ENCODE measurements around the gene FGFR3. TPM values are rescaled to one million over a fixed set of nuclear protein-coding genes. Genes with fewer than 3 reads are reported as not detected.

Gene FGFR3
- total and polyA plus RNA-seq, 10 of the 15 experiments (the other 5 are each of a cell fraction or from before 2014, with no cell fraction given), result 0.05 to 0.33 (median 0.18) TPM; not detected in 6

- intact Hi-C loops (cut with micrococcal nuclease; ENCODE audit: unreplicated experiment) (no loop called here), in situ Hi-C loops (cut with MboI) (no loop called here)
- ChIA-PET POLR2A (no interaction called here), CTCF (no interaction called here), RAD21 (ENCODE audit: unreplicated experiment) (no interaction called here), SMC1A (ENCODE audit: uncharacterized antibody, unreplicated experiment) (no interaction called here)
- Histone ChIP-seq H2AFZ (ENCODE audit: control insufficient read depth, low read depth, low read length) (no peak overlapping the region), H4K20me1 (ENCODE audit: control insufficient read depth, insufficient read depth) (no peaks in the 10 kb centered on the region), H3K4me3 (no peak overlapping the region), H3K27ac (ENCODE audit: control insufficient read depth, insufficient read depth) (no peak overlapping the region), H3K9ac (ENCODE audit: control insufficient read depth, insufficient read depth, low read length) (no peak overlapping the region), H3K27me3 (replicated peaks in 1 of 2; ENCODE audit: control insufficient read depth in 2 of 2, insufficient read depth in 2 of 2, low read length in 1 of 2) (no peaks in the 10 kb centered on the region; a peak in 1 of 4 replicates), H3K4me2 (ENCODE audit: control insufficient read depth, insufficient read depth) (no peak overlapping the region), H3K36me3 (ENCODE audit: control insufficient read depth in 2 of 2, insufficient read depth in 2 of 2, low read length in 1 of 2) (no peaks in the 10 kb centered on the region), H3K4me1 (ENCODE audit: control insufficient read depth, insufficient read depth, low read length) (no peaks in the 10 kb centered on the region), H3K79me2 (ENCODE audit: control insufficient read depth, insufficient read depth, low read length) (no peaks in the 10 kb centered on the region), H3K9me3 (replicated peaks; ENCODE audit: control insufficient read depth, insufficient read depth, low read length) (no peaks in the 10 kb centered on the region)
- BruUV-seq (replicated peaks), result no TSS peak
- ATAC-seq (no peak), DNase-seq (ENCODE audit: low read depth, low spot score) (no peak), FAIRE-seq (no peak)
- 17% methylated on average over 14 of the region's 20 CpGs for WGBS (ENCODE audit: insufficient coverage, insufficient replicate concordance, low lambda C conversion rate, missing lambda C conversion rate)
- TF ChIP-seq SUZ12 (IDR thresholded peaks at IDR 0.05; ENCODE audit: unreplicated experiment) (no peak), EGR1 (IDR thresholded peaks at IDR 0.05; ENCODE audit: borderline replicate concordance in 1 of 2, low read depth in 2 of 2, low read length in 2 of 2) (no peak), KAT2A (conservative IDR thresholded peaks at IDR 0.05; ENCODE audit: control insufficient read depth, low read depth, low read length) (no peak), ZNF217 (IDR thresholded peaks at IDR 0.05) (no peak), RB1 (IDR thresholded peaks at IDR 0.05; ENCODE audit: borderline replicate concordance) (no peak), SIN3A (IDR thresholded peaks at IDR 0.05; ENCODE audit: low read depth, low read length) (no peak), YY1 (IDR thresholded peaks at IDR 0.05; ENCODE audit: low read depth, low read length) (no peak), STAT1 (conservative IDR thresholded peaks at IDR 0.05) (no peak), ATF7 (IDR thresholded peaks at IDR 0.05; ENCODE audit: low read depth) (no peak), KDM1A (IDR thresholded peaks at IDR 0.05; ENCODE audit: borderline replicate concordance) (no peak), ZNF24 (IDR thresholded peaks at IDR 0.05) (no peak)
- TF ChIP-seq, protein P1, sequence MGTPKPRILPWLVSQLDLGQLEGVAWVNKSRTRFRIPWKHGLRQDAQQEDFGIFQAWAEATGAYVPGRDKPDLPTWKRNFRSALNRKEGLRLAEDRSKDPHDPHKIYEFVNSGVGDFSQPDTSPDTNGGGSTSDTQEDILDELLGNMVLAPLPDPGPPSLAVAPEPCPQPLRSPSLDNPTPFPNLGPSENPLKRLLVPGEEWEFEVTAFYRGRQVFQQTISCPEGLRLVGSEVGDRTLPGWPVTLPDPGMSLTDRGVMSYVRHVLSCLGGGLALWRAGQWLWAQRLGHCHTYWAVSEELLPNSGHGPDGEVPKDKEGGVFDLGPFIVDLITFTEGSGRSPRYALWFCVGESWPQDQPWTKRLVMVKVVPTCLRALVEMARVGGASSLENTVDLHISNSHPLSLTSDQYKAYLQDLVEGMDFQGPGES (IDR thresholded peaks at IDR 0.05), result no peak
- TF ChIP-seq, protein P2, sequence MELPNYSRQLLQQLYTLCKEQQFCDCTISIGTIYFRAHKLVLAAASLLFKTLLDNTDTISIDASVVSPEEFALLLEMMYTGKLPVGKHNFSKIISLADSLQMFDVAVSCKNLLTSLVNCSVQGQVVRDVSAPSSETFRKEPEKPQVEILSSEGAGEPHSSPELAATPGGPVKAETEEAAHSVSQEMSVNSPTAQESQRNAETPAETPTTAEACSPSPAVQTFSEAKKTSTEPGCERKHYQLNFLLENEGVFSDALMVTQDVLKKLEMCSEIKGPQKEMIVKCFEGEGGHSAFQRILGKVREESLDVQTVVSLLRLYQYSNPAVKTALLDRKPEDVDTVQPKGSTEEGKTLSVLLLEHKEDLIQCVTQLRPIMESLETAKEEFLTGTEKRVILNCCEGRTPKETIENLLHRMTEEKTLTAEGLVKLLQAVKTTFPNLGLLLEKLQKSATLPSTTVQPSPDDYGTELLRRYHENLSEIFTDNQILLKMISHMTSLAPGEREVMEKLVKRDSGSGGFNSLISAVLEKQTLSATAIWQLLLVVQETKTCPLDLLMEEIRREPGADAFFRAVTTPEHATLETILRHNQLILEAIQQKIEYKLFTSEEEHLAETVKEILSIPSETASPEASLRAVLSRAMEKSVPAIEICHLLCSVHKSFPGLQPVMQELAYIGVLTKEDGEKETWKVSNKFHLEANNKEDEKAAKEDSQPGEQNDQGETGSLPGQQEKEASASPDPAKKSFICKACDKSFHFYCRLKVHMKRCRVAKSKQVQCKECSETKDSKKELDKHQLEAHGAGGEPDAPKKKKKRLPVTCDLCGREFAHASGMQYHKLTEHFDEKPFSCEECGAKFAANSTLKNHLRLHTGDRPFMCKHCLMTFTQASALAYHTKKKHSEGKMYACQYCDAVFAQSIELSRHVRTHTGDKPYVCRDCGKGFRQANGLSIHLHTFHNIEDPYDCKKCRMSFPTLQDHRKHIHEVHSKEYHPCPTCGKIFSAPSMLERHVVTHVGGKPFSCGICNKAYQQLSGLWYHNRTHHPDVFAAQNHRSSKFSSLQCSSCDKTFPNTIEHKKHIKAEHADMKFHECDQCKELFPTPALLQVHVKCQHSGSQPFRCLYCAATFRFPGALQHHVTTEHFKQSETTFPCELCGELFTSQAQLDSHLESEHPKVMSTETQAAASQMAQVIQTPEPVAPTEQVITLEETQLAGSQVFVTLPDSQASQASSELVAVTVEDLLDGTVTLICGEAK (IDR thresholded peaks at IDR 0.05; ENCODE audit: borderline replicate concordance), result no peak
- TF ChIP-seq, protein P3, sequence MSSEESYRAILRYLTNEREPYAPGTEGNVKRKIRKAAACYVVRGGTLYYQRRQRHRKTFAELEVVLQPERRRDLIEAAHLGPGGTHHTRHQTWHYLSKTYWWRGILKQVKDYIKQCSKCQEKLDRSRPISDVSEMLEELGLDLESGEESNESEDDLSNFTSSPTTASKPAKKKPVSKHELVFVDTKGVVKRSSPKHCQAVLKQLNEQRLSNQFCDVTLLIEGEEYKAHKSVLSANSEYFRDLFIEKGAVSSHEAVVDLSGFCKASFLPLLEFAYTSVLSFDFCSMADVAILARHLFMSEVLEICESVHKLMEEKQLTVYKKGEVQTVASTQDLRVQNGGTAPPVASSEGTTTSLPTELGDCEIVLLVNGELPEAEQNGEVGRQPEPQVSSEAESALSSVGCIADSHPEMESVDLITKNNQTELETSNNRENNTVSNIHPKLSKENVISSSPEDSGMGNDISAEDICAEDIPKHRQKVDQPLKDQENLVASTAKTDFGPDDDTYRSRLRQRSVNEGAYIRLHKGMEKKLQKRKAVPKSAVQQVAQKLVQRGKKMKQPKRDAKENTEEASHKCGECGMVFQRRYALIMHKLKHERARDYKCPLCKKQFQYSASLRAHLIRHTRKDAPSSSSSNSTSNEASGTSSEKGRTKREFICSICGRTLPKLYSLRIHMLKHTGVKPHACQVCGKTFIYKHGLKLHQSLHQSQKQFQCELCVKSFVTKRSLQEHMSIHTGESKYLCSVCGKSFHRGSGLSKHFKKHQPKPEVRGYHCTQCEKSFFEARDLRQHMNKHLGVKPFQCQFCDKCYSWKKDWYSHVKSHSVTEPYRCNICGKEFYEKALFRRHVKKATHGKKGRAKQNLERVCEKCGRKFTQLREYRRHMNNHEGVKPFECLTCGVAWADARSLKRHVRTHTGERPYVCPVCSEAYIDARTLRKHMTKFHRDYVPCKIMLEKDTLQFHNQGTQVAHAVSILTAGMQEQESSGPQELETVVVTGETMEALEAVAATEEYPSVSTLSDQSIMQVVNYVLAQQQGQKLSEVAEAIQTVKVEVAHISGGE (CRISPR knock-in tag; IDR thresholded peaks at IDR 0.05), result no peak
- TF ChIP-seq, protein P4, sequence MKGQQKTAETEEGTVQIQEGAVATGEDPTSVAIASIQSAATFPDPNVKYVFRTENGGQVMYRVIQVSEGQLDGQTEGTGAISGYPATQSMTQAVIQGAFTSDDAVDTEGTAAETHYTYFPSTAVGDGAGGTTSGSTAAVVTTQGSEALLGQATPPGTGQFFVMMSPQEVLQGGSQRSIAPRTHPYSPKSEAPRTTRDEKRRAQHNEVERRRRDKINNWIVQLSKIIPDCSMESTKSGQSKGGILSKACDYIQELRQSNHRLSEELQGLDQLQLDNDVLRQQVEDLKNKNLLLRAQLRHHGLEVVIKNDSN (IDR thresholded peaks at IDR 0.05; ENCODE audit: borderline replicate concordance, extremely low read length, insufficient read depth, low read depth, low read length), result no peak
Measured at GRCh38 chr4:1762264-1763010, 30.7 kb upstream of the FGFR3 start.
